Activated CD4-positive, alpha-beta T cell treated with anti-CD3 and anti-CD28 coated beads, Interleukin-2, amount 50 U/mL, for 48 hours (primary cell): ENCODE results near the gene PEAK1.

Experiments used
- DNase-seq, 2 experiments: peaks; one replicate each; pipeline ENCODE4 v3.0.0-alpha.2; 2020

The PEAK1 gene

DNA sequence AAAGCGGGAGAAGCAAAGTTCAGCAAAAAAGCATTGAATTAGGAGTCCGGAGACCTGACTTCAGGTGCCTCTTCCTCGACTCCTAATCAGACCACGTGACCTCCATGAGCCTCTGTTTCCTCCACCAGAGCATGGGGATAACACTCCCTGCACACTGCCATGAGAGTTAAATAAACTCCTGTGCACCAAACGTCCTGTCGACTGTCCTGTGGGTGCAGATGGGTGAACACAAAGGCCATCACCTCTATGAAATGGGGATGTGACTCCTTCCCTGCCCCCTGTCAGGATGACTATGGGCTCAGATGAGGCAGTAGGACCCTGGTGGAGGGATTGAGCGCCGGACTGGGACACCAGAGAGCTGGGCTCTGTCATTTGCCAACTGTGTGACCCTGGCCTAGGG is 335.5 kb downstream of the PEAK1 start:
- DNase-seq: no peak

DNA sequence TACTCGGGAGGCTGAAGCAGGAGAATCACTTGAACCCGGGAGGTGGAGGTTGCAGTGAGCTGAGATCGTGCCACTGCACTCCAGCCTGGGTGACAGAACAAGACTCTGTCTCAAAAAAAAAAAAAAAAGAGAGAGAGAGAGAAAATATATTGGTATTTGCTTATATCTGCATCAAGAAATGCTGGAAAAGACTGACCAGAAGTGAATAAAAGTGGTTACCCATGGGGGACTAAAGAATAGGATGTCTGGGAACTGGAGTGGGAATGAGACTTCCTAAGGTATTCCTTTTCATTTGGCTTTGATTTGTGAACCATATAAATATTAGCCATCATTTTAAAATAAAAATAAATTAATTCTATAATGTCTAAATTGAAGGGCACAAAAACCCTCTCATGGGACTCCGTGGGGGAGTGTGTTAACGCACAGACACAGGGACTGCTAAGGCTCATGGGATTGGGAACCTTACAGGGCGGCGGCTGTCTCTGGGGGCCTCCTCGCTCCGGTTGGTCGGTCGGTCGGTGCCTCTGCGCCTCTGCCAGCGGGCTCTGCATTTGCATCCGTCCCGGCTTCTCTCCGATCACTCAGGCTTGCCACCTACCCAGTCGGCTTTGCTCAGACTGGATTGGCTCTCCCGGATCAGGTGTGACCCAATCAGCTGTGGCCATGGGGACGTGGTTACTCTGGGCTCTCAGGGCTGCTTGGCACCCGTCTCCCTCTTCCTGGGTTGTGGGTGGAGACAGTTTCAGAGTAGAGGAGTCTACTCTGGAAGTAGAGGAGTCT is 336.3 kb downstream of the PEAK1 start:
- DNase-seq: peak; percentile 52 to 64

DNA sequence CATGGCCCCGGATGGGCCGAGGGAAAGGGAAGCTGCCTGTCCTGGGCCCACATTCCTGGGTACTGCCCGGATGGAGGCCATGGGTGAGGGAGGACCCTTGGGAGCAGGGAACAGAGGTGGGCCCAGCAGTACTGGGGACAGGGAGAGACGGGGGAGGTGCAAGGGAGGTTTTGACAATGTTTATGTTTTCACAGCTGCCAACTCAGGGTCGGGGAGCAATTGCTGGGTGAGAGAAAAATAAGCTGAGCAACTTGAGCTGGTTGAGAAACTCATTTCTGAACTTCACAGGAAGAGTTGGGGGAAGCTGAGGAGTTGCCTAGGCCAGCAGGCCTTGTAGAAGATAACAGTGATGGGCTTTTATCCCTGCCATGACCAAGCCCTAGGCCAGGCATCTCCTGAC is 337.9 kb downstream of the PEAK1 start:
- DNase-seq: no peak

GRCh38 chr15:77076323-77076915 is 343.5 kb downstream of the PEAK1 start:
- no peak for DNase-seq

GRCh38 chr15:77075528-77075927 is 344.4 kb downstream of the PEAK1 start:
- no peak for DNase-seq

GRCh38 chr15:77074350-77074749 is 345.6 kb downstream of the PEAK1 start:
- DNase-seq: no peak

GRCh38 chr15:77071305-77072223 is 348.3 kb downstream of the PEAK1 start:
- DNase-seq: no peak

DNA sequence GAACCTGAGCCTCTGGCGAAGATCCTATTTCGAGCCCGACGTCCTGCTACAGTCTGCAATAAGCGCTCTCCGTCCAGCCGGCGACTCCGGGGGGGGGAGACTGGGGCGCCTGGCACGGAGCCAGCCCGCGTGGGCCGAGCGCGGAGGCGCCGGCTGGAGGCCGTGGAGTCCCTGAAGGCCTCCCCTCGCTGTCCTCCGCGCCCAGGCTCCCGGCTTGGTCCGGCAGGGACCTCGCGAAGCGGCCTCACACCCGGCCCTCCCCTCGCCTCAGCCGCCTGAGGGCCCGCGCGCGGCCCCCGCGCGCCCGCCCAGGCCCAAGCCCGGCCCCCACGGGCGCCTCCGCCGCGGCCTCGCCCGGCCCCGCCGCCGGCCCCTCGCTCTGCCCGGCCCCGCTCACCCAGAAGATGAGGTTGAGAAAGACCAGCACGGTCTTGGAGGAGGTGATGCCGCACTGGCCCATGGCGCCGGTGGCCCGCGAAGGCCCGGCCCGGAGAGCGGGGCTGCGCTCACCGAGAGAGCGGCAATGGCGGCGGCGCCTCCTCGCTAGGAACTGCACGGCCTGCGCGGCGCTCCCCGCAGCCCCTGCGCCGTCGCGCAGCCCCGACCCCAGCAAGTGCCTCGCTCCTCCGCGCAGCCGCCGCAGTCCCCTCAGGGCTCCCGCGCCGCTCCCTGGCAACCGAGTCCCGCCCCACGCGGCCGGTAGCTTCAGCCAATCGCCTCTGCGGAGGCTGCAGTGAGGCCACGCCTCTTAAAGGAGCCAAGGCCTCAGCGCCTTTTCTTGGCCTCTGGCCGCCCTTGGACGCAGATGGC is 349.2 kb downstream of the PEAK1 start, which contains the start of gene TSPAN3:
Gene TSPAN3 (minus strand): TSS at position 615 of the 810 bp plus-strand sequence. CDS start 155 bp downstream, at position 460.
- DNase-seq: peak; percentile 92 to 94

DNA sequence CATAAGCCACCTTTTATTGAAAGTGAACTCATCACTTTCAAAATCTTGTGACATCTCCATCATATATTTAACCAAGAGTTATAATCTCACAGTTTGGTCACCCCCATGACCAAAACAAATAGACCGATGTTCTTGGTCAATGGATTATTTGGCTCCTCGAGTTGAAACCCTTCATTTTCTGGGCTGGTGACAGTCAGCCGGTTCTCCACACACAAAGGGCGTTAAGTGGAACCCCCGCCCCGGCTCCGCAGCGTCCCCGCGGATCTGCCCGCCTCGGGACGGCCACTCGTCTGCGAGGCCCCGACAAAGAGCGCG is 349.8 kb downstream of the PEAK1 start:
- no peak for DNase-seq

DNA sequence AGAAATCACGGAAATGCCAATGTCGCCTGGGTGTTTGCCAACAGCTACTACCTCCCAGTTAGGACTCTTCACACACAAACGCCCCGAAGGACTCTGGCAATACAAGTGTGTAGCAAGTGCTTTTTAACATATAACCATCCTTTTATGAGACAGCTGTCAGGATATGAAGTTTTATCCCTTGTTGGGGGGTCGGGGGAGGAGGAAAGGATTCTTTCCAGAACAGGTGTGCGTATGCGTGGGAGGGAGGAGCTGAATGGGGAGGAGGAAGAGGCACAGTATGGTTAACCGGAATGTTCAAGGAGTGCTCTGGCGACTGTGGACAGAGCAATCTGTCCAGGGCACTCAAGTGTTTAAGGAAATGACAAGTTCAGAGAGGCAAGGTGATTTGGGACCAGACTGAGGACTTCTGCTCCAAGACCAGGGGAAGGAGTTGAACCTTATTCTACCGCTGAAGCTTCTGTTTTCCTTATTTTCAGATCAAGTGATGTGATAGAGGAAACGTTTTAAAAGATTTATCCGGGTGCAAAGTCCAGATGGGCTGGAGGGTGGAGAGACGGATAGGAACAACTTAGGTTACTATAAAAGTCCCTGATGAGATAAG is 350.3 kb downstream of the PEAK1 start:
- no peak for DNase-seq

GRCh38 chr15:77068633-77069032 is 351.3 kb downstream of the PEAK1 start:
- no peak for DNase-seq

DNA sequence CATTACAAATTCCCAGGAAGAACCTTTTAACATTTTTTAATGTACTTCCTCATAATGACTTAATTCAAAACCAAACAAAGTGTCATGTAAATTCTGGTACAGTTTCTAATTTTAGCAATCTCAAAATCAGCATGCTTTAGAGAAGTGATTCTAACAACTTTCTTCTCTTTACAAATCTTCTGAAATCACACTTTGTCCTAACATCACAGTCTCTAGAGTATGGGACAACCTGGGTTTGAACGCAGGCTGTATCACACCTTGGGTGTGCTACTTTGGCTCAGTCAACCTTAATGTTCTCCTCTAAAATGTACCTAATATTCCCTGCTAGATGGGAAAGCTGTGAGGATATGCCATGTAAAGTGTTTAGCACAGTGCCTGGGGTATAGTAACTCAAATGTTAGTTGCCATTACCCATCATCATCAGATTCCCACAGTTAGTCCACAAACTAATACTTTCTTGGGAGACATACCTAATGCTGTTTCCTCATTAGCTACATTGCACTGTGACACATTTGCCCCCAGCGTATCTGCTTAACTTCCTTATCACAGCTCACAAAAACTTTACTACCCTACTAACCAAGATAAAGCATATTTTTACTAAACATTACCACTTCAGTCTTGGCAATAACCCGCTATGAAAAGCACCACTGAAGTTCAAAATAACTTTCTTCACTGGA is 352.1 kb downstream of the PEAK1 start:
- no peak for DNase-seq

DNA sequence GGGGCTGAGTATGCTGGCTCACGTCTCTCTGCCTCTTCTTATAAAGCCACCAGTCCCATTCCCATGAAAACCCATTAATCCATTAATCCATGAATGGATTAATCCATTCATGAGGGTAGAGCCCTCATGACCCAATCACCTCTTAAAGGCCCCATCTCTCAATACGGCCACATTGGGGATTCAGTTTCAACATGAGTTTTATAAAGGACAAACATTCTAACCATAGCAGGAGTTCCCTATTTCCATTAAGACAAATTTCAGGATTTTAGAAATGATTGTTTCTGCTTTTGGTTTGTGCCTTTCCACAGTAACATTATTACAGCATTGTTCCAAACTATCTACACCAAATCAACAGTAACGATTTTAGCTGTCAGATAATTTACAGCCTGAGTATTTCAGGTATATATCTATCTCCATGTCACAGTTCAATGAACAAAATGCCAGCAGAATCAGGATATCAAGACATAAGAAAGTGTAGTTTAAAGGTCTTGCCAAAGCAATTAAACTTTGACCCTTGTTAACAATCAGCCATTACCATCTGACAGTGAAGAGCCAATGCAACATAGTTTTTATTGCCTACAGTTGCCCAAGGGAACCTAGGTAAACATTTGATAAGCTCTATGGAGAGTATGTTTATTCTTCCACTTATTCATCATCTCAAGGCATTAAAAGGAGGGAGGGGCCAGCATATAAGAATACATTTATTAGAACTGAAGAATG is 352.8 kb downstream of the PEAK1 start:
- DNase-seq: no peak

DNA sequence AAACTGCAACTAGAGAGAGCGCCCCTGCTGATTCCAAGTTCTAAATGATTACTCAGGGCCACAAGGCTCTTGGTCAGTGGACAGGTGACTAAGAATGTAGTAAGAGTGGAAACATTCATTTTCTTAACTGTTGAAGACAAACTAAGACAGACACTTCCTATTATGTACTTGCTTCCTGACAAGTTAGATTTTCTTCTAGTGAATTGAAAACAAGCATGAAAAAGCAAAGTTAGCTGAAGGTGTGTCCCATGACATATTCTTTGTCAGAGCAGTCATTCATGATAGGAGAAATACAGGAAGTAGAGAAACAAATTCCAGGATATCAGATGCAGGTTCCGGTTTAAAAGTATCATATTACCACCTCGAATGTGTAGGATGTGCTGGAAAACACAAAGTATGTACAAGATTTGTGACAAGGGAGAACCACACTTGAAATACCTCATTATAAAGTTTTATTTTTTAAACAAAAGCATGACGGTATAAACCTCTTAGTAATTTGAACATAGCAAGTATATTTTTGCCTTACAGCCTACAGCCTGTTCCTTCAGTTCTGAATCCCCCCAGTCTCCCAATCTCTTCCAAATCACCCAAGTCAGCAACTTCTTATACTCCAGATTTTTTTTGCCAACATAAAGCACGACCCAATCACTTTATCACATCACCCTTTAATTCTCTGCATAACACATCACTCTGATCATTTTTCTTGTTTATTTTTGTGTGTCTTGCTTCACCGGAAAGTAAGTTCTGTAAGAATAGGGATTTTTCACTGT is 355.2 kb downstream of the PEAK1 start:
- DNase-seq: no peak

- no peak for DNase-seq
Measured at GRCh38 chr15:77064063-77064462, 355.8 kb downstream of the PEAK1 start.

- DNase-seq: no peak
Measured at GRCh38 chr15:77063249-77063648, 356.7 kb downstream of the PEAK1 start.

DNA sequence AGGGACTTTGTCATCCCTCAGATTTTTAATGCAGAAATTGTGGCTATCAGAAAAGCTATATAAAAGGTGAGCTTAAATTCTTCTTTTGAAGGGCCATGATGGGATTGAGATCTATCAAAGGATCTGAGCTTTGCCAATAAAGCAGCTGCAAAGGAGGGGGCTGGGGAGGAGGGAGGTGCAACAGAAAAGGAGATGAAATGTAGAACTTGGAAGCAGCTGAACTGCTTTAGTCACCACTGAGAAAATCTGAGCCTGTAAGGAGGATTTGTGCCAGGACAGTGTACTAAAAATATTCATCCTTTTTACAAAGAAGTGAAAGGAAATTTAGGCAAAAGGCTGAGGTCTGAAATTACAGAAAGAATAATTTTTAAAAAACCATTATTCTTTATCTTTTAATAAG is 359.4 kb downstream of the PEAK1 start:
- DNase-seq: no peak

- no peak for DNase-seq
Measured at GRCh38 chr15:77059786-77060361, 360.0 kb downstream of the PEAK1 start.

DNA sequence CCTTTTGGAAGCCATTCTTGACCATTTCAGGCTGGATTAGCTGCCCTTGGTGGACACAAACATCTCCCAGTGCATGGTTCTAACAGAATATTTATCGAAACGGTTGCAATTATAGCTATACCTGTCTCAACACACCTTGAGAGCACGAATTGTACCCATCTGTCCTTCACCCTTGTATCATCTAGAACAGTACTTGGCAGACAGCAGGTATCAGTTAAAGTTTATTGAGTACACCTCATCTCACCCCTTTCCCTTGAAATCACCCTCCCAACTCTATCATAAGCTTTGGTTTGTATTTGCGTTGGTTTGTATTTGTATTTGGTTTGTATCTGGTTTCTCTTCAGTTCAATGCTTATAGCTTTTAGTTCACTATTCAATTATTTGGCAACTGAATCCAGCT is 361.4 kb downstream of the PEAK1 start:
- DNase-seq: no peak

- no peak for DNase-seq
Measured at GRCh38 chr15:77057685-77058084, 362.2 kb downstream of the PEAK1 start.
